BE2C (cell line): ENCODE measurements around the gene NFIB.

Experiments used
- DNase-seq: peaks from one replicate; pipeline ENCODE4 v3.0.0-alpha.2; 2020
- H3K27me3 ChIP-seq: fragments of 250-450 bp; sonication (Bioruptor Pico); 2 replicates; pipeline ENCODE4 v1.5.1; 2020; ENCODE audit warnings: mild to moderate bottlenecking
- H3K36me3 ChIP-seq: fragments of 250-450 bp; sonication (Bioruptor Pico); 2 replicates; pipeline ENCODE4 v1.5.1; 2020; ENCODE audit warnings: mild to moderate bottlenecking
- H3K4me1 ChIP-seq: fragments of 250-450 bp; sonication (Bioruptor Pico); 2 replicates; pipeline ENCODE4 v1.5.1; 2020
- H3K4me3 ChIP-seq: 2 replicates; pipeline ENCODE4 v1.5.1; 2011; ENCODE audit warnings: low read depth, low read length
- H3K9me3 ChIP-seq: fragments of 250-450 bp; sonication (Bioruptor Pico); 2 replicates; pipeline ENCODE4 v1.5.1; 2020
- TF ChIP-seq, protein P1 (sequence below): IDR thresholded peaks from 2 replicates; pipeline ENCODE4 v1.5.1; 2012; ENCODE audit warnings: mild to moderate bottlenecking, low read depth, low read length

Gene NFIB

GRCh38 chr9:14250794-14251153 lies 63.2 kb downstream of the NFIB start:
- TF ChIP-seq, protein P1, sequence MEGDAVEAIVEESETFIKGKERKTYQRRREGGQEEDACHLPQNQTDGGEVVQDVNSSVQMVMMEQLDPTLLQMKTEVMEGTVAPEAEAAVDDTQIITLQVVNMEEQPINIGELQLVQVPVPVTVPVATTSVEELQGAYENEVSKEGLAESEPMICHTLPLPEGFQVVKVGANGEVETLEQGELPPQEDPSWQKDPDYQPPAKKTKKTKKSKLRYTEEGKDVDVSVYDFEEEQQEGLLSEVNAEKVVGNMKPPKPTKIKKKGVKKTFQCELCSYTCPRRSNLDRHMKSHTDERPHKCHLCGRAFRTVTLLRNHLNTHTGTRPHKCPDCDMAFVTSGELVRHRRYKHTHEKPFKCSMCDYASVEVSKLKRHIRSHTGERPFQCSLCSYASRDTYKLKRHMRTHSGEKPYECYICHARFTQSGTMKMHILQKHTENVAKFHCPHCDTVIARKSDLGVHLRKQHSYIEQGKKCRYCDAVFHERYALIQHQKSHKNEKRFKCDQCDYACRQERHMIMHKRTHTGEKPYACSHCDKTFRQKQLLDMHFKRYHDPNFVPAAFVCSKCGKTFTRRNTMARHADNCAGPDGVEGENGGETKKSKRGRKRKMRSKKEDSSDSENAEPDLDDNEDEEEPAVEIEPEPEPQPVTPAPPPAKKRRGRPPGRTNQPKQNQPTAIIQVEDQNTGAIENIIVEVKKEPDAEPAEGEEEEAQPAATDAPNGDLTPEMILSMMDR: no peak
- H3K4me1 ChIP-seq: peaks cover 23% of the 10 kb centered on the region
- H3K9me3 ChIP-seq: no peaks in the 10 kb centered on the region

DNA sequence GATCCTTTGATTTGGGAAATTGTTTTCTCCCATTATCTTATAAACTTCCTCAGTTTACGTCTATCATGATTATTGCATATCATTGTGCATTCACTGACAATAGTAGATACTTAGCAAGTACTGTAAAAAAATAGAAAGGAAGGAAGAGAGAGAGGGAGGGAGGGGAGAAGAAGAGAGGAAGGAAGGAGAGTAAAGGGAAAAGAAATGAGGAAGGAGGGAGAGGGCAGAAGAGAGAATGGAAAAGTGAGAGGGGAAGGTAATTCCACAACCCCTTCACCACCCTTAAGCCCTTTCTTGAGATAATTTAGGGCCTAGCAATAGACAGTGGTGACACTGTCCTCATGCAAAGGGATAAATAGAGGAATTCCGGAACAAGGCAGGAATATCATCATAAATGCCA lies 64.4 kb downstream of the NFIB start:
- Histone ChIP-seq H3K27me3 (no peaks in the 10 kb centered on the region), H3K36me3 (no peaks in the 10 kb centered on the region; the same call in 1 of the 2 replicates), H3K4me1 (peaks cover 23% of the 10 kb centered on the region), H3K9me3 (no peaks in the 10 kb centered on the region), H3K4me3 (no peak overlapping the region)
- TF ChIP-seq, protein P1: no peak
- no peak for DNase-seq

More at GRCh38 chr9:14250794-14251153, 63.2 kb downstream of the NFIB start:
- no peak for DNase-seq
- Histone ChIP-seq H3K36me3 (no peaks in the 10 kb centered on the region; the same call in 1 of the 2 replicates), H3K27me3 (no peaks in the 10 kb centered on the region), H3K4me3 (no peak overlapping the region)

DNA sequence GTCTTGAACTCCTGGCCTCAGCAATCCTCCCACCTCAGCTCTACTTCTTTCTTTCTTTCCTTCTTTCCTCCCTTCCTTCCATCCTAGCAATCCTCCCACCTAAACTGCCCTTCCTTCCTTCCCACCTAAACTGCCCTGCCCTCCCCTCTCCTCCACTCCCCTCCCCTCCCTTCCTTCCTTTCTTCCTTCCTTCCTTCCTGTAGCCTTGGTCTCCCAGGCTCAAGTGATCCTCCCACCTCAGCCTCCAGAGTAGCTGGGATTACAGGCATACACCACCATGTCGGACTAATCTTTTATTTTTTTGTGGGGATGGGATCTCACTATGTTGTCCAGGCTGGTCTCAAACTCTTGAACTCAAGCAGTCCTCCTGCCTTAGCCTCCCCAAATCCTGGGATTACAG lies 65.8 kb downstream of the NFIB start:
- DNase-seq: no peak
- TF ChIP-seq, protein P1: no peak
- H3K4me1 ChIP-seq: peaks cover 23% of the 10 kb centered on the region
- no peaks in the 10 kb centered on the region for H3K27me3 ChIP-seq
- no peaks in the 10 kb centered on the region for H3K9me3 ChIP-seq
- no peaks in the 10 kb centered on the region; the same call in 1 of the 2 replicates for H3K36me3 ChIP-seq
- H3K4me3 ChIP-seq: no peak overlapping the region

GRCh38 chr9:14247577-14247976 lies 66.4 kb downstream of the NFIB start:
- no peak overlapping the region for H3K4me3 ChIP-seq
- H3K36me3 ChIP-seq: no peaks in the 10 kb centered on the region; the same call in 1 of the 2 replicates
- no peaks in the 10 kb centered on the region for H3K27me3 ChIP-seq
- peaks cover 24% of the 10 kb centered on the region for H3K4me1 ChIP-seq
- no peak for DNase-seq
- no peaks in the 10 kb centered on the region for H3K9me3 ChIP-seq
- TF ChIP-seq, protein P1: no peak

DNA sequence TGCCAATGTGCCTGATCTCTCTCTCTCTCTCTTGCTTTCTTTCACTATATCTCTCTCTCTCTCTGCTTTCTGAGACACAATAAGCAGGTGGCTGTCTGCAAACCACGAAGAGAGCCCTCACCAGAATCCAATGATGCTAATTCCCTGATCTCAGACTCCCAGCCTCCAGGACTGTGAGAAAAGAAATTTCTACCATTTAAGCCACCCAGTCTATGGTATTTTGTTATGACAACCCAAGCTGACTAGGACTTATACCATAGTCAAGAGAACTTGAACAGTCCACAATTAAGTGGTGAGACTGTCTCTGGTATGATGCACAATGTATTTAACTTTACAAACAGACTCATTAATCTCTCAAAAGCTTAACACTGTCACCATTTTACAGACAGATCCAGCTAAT lies 67.0 kb downstream of the NFIB start:
- no peaks in the 10 kb centered on the region; the same call in 1 of the 2 replicates for H3K36me3 ChIP-seq
- no peak for DNase-seq
- TF ChIP-seq, protein P1: no peak
- no peaks in the 10 kb centered on the region for H3K27me3 ChIP-seq
- H3K9me3 ChIP-seq: no peaks in the 10 kb centered on the region
- peaks cover 31% of the 10 kb centered on the region for H3K4me1 ChIP-seq
- no peak overlapping the region for H3K4me3 ChIP-seq

DNA sequence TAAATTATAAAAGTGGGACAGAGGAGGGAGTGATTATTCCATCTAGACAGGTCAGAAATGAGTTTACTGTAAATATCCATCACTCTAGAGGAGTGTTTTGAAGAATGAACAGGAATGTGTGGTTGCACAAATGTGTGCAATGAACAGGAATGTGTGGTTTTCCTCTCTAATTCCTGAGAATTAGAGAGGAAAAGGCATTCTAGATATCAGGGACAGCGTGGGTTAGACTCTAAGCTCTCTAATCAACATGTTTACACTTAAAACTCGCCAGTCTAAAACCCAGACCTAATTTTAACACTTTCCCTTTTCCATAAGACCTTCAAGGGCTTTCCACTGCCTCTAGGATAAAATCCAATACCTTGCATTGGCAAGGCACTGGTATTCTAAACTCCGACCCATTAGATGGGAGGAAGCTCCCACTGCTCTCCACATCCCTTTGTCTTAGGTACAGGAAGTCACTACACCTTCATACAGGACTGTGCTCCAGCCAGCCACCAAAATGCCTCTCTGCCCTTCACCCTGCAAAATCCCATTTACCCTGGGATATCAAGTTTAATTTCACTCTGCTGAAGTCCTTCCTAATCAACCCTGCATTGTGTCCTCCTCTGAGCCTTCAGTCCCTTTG lies 67.9 kb downstream of the NFIB start:
- Histone ChIP-seq H3K27me3 (no peaks in the 10 kb centered on the region), H3K36me3 (no peaks in the 10 kb centered on the region; the same call in 1 of the 2 replicates), H3K9me3 (no peaks in the 10 kb centered on the region), H3K4me3 (no peak overlapping the region), H3K4me1 (peaks cover 25% of the 10 kb centered on the region)
- TF ChIP-seq, protein P1: no peak
- DNase-seq: no peak
